Loucy (cell line): ENCODE data around the gene CHN2.

Experiments
- H2AFZ ChIP-seq: fragments of 200-600 bp; sonication (generic); 2 replicates; pipeline ENCODE4 v1.6.0; 2016; ENCODE audit warnings: antibody characterized with exemption, mild to moderate bottlenecking, low read length, moderate library complexity
- H3F3A ChIP-seq: fragments of 200-600 bp; 2 replicates; pipeline ENCODE4 v1.6.0; 2016; ENCODE audit warnings: antibody characterized with exemption, low read depth, mild to moderate bottlenecking
- H3K27me3 ChIP-seq: fragments of 200-600 bp; sonication (generic); 2 replicates; pipeline ENCODE4 v1.6.1; 2014; ENCODE audit warnings: low read length, mild to moderate bottlenecking; ENCODE audit not compliant: insufficient read depth, poor library complexity, severe bottlenecking
- H3K36me3 ChIP-seq: fragments of 200-600 bp; sonication (generic); 2 replicates; pipeline ENCODE4 v1.6.1; 2016; ENCODE audit warnings: low read length; ENCODE audit not compliant: insufficient read depth
- H3K4me1 ChIP-seq: fragments of 200-600 bp; sonication (generic); 2 replicates; pipeline ENCODE4 v1.5.1; 2014; ENCODE audit warnings: low read length, mild to moderate bottlenecking; ENCODE audit not compliant: insufficient read depth, poor library complexity, severe bottlenecking
- H3K4me2 ChIP-seq: fragments of 200-600 bp; sonication (generic); 2 replicates; pipeline ENCODE4 v1.6.0; 2014; ENCODE audit warnings: antibody characterized with exemption, low read length, low read depth, mild to moderate bottlenecking; ENCODE audit not compliant: poor library complexity, severe bottlenecking
- H3K4me3 ChIP-seq: fragments of 200-600 bp; sonication (generic); 2 replicates; pipeline ENCODE4 v1.5.1; 2014; ENCODE audit warnings: low read length, mild to moderate bottlenecking, mixed read lengths; ENCODE audit not compliant: poor library complexity, severe bottlenecking
- H3K79me2 ChIP-seq: fragments of 200-600 bp; sonication (generic); 2 replicates; pipeline ENCODE4 v1.6.1; 2014; ENCODE audit warnings: low read length; ENCODE audit not compliant: insufficient read depth
- H3K9ac ChIP-seq: fragments of 200-600 bp; sonication (generic); 2 replicates; pipeline ENCODE4 v1.6.0; 2014; ENCODE audit warnings: mild to moderate bottlenecking, low read depth, low read length, moderate library complexity; ENCODE audit not compliant: poor library complexity, severe bottlenecking
- H3K9me2 ChIP-seq: fragments of 200-600 bp; sonication (generic); replicated peaks from 2 replicates; pipeline ENCODE4 v1.6.1; 2016; ENCODE audit warnings: low read depth, low read length, mixed read lengths
- H3K9me3 ChIP-seq: fragments of 200-600 bp; sonication (generic); 2 replicates; pipeline ENCODE4 v1.6.1; 2014; ENCODE audit warnings: mild to moderate bottlenecking, antibody characterized with exemption, low read length, low read depth; ENCODE audit not compliant: insufficient read depth
- H4K20me1 ChIP-seq: fragments of 200-600 bp; sonication (generic); 2 replicates; pipeline ENCODE4 v1.6.0; 2014; ENCODE audit warnings: antibody characterized with exemption, low read length, mild to moderate bottlenecking; ENCODE audit not compliant: insufficient read depth, poor library complexity, severe bottlenecking
- CTCF ChIP-seq: fragments of 200-600 bp; sonication (generic); conservative IDR thresholded peaks from 2 replicates; pipeline ENCODE4 v1.5.1; 2014; ENCODE audit warnings: mild to moderate bottlenecking, antibody characterized with exemption, low read length
- EZH2phosphoT487 ChIP-seq: fragments of 200-600 bp; IDR thresholded peaks from 2 replicates; pipeline ENCODE4 v1.6.1; 2018; ENCODE audit warnings: antibody characterized with exemption, mild to moderate bottlenecking, moderate library complexity, borderline replicate concordance

CHN2 gene

DNA sequence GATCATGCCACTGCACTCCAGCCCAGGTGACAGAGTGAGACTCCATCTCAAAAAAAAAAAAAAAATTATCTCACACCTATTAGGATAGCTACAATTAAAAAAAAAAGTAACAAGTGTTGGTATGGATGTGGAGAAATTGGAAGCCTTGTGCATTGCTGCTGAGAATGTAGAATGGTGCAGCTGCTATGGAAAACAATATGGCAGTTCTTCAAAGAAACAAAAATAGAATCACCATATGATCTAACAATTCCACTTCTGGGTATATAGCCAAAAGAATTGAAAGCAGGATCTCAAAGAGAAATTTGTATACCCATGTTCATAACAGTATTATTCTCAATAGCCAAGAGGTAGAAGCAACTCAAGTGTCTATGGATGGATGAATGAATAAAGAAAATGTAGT is 225.4 kb downstream of the CHN2 start:
- Histone ChIP-seq H3K9ac (no peak overlapping the region), H4K20me1 (no peaks in the 10 kb centered on the region), H3K9me2 (no peaks in the 10 kb centered on the region), H3K4me1 (no peaks in the 10 kb centered on the region), H3K27me3 (no peaks in the 10 kb centered on the region), H2AFZ (no peak overlapping the region), H3K4me2 (no peak overlapping the region), H3K9me3 (no peaks in the 10 kb centered on the region), H3F3A (no peaks in the 10 kb centered on the region), H3K79me2 (no peaks in the 10 kb centered on the region), H3K36me3 (no peaks in the 10 kb centered on the region), H3K4me3 (no peak overlapping the region)
- no peak for TF ChIP-seq CTCF
- no peak for TF ChIP-seq EZH2phosphoT487

DNA sequence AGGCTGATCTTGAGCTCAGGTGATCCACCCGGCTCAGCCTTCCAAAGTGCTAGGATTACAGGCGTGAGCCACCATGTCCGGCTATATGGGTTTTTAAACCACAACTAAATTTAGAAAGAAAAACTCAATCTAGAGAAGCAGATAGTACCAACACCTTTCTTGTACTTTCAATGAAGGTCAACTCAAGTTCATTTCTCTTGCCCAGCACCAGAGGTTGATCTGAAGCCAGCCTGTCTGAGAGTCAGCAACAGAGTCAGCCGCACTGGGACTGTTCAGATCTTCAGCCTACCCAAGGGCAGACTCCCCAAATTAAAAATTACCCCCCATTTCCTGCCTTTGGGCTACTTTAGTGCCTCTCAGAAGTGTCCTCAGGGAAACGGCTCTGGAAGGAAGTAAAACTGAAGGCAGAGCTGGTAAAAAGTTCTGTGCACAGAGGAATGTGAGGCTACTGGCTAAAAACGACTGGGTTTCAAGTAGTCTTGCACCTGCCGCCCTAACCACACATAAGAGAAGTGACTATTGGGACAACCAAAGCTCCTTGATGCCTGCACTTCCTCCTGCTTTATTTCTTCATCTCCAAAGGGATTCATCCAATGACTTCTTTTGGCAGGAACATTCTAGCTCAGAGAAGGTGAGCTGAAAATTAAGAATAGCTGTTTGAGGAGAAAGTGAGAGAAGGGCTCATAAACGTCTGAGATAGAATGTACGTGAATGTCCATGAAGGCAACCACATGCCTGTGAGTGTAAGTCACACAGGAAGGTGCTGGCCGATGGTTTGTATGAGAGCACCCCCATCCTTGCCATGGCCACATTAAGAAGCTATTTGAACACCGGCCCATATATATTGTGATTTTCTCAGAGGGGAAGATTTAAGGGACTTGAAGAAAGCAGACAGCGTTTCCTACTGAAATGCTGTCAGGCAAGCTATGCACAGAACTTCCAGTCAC is 226.7 kb downstream of the CHN2 start:
- no peak overlapping the region for H3K4me3 ChIP-seq
- no peak overlapping the region for H3K9ac ChIP-seq

DNA sequence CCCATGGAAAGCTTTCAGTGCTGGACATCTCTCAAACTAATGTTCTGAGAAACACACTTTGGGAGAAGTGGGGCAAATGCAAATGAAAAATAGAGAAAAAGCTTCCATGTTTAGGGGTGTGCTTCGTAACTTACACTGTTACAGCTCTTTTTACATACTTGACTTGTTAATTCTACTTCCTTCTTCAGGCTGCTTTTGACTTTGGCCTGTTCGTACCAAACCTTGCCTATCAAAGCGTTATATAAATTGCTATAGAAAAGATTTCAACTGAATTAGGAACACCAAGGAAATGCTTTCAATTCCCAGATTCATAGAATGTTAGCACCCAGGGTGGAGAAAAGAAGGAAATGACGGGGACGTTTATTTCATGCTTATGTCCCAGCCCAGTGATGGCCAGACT is 228.3 kb downstream of the CHN2 start:
- Histone ChIP-seq H3K4me2 (no peak overlapping the region), H2AFZ (no peak overlapping the region), H3K9ac (no peak overlapping the region), H3F3A (no peaks in the 10 kb centered on the region), H3K36me3 (no peaks in the 10 kb centered on the region), H4K20me1 (no peaks in the 10 kb centered on the region), H3K27me3 (no peaks in the 10 kb centered on the region), H3K4me3 (no peak overlapping the region), H3K9me3 (no peaks in the 10 kb centered on the region), H3K79me2 (no peaks in the 10 kb centered on the region), H3K9me2 (no peaks in the 10 kb centered on the region), H3K4me1 (no peaks in the 10 kb centered on the region)
- TF ChIP-seq EZH2phosphoT487 (no peak), CTCF (no peak)

More for the DNA sequence above, 226.7 kb downstream of the CHN2 start:
- H4K20me1 ChIP-seq, result no peaks in the 10 kb centered on the region
- no peaks in the 10 kb centered on the region for H3K9me2 ChIP-seq
- H3K27me3 ChIP-seq, result no peaks in the 10 kb centered on the region
- H3K4me2 ChIP-seq, result no peak overlapping the region
- H3K79me2 ChIP-seq, result no peaks in the 10 kb centered on the region
- no peak overlapping the region for H2AFZ ChIP-seq
- H3F3A ChIP-seq, result no peaks in the 10 kb centered on the region
- H3K36me3 ChIP-seq, result no peaks in the 10 kb centered on the region
- TF ChIP-seq EZH2phosphoT487 (no peak), CTCF (no peak)
- H3K9me3 ChIP-seq, result no peaks in the 10 kb centered on the region
- H3K4me1 ChIP-seq, result no peaks in the 10 kb centered on the region
